GM21786 (cell line): ENCODE results near the gene ZNF765.
"Not testable (repeated sequence)": the region's sequence is repeated elsewhere in the genome, so short reads cannot be mapped to it uniquely, and the experiment has no call there.

Experiments used
- ATAC-seq: cut with Tn5 transposase; IDR thresholded peaks from one replicate; pipeline ENCODE4 v1.9.1; 2021; ENCODE audit not compliant: unreplicated experiment

The ZNF765 gene

GRCh38 chr19:53475470-53475869, 80.5 kb downstream of the ZNF765 start:
- ATAC-seq: not testable (repeated sequence)
